Fibroblast of pulmonary artery (primary cell): ENCODE results near the gene CFAP90.

Experiments
- DNase-seq: peaks from one replicate; pipeline ENCODE4 v3.0.0-alpha.2; 2010; ENCODE audit warnings: low read depth
- H3K4me3 ChIP-seq: replicated peaks from 2 replicates; pipeline ENCODE4 v1.5.1; 2011; ENCODE audit warnings: low read depth, mild to moderate bottlenecking, control low read depth, low read length, moderate library complexity
- CTCF ChIP-seq: IDR thresholded peaks from 2 replicates; pipeline ENCODE4 v1.5.1; 2011; ENCODE audit warnings: mild to moderate bottlenecking, control low read depth, low read length, inconsistent platforms; ENCODE audit errors: missing control alignments

The CFAP90 gene

DNA sequence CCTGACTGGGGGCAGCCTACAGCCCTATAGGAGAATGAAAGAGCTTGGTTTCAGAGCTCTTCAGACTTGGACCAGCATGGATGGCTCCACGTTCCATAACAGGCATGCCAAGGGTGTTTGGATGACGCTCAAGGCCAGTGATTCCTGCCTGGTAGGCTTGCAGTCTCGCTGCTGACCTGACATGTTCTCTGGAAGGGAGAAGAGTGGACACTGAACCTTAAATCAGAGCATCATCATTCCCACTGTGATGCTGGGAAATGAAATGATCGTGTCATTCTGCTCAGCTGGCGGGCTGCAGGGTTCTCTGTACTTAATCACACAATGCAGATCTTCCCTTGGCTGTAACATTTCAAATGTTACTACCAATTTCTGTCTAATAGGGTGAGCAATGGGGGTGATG, 57.0 kb downstream of the CFAP90 start:
- no peak for DNase-seq
- no peak for TF ChIP-seq CTCF
- H3K4me3 ChIP-seq = no peak overlapping the region

GRCh38 chr5:7789567-7789966, 61.4 kb downstream of the CFAP90 start:
- H3K4me3 ChIP-seq = no peak overlapping the region
- no peak for TF ChIP-seq CTCF
- no peak for DNase-seq

DNA sequence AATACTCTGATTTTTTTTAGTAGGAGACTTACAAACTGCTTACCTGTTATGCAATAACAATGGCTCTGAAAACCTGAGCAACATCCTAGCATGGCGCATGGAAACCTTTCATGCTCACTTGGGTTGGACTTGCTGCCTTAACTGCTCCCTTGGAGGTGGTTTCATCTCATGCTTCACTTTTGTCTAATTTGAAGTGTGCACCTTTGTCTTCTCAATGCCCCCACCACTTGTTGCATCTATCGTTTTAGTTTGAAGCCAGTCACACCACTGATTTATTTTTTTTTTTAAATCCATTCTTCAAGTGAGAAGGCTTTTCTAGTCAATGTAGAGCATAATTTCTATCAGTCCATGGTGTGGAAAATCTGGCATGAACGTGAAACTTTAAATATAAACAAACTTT, 63.2 kb downstream of the CFAP90 start:
- no peak overlapping the region for H3K4me3 ChIP-seq
- no peak for DNase-seq
- no peak for TF ChIP-seq CTCF

DNA sequence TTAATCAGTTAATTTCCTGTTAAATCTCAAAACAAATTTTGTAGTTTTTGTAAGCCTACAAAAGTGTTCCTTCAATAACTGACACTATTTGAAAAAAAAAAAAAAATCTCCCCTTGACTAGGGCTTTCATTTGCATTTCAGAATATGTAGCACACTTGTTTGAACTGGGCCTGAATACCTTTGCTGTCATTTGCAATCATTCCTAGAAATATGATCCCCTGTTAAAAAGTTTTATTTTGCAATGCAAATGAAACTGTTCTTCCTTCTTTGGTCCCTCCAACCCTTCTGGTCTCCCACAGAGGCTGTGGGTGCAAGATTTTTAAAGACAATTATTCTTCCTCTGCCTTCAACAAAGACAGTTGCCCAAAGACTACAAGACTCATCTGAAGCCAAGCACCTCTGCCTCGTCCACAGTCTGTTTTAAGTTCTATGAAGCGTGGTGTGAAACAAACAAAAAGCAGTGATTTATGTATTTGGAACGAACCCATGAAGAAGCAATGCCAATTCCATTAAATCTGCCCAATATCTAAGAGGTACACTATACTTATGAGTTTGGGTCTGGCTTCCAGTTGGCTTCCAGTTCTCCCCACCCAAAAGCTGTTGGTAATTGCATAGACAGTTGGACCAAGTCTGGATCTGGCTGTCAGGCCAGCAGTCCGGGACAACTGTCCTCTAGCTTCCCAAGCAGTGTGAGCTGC, 66.1 kb downstream of the CFAP90 start:
- TF ChIP-seq CTCF = no peak
- DNase-seq = no peak
- H3K4me3 ChIP-seq = no peak overlapping the region

DNA sequence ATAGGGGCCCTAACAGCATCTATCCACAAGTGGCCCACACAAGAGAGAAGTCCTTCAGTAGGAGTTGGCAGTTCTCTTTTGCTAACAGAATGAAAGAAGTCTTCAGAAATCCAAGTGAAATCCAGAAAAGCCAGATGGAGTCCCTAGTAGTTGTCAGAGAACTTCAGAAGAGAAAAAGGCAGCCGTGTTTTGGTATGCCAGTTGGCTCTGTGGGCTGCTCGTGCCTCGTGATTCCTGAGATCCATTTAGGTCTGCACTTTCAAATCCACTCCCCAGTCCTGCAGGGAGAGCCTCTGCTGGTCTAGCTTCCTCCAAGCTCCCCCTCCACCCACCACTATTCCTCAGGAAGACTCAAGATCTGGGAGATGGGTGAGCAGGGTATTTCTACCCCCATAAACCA, 69.0 kb downstream of the CFAP90 start:
- DNase-seq = no peak
- no peak for TF ChIP-seq CTCF
- H3K4me3 ChIP-seq = no peak overlapping the region
